OCI-LY1 (cell line): ENCODE measurements around the gene CACNA1B.

ENCODE experiments used
- H2AFZ ChIP-seq: fragments of 200-600 bp; sonication (generic), shearing (Covaris generic); 2 replicates; pipeline ENCODE4 v1.6.0; 2014; ENCODE audit warnings: antibody characterized with exemption, mild to moderate bottlenecking, low read length
- H3F3A ChIP-seq: fragments of 200-600 bp; sonication (generic), shearing (Covaris generic); 2 replicates; pipeline ENCODE4 v1.6.0; 2014; ENCODE audit warnings: mild to moderate bottlenecking, antibody characterized with exemption, low read length, moderate library complexity; ENCODE audit not compliant: insufficient read depth
- H3K27ac ChIP-seq: fragments of 200-600 bp; sonication (generic); 2 replicates; pipeline ENCODE4 v1.5.1; 2014; ENCODE audit warnings: low read length, mixed run types, mild to moderate bottlenecking, low read depth; ENCODE audit not compliant: poor library complexity, severe bottlenecking
- H3K27me3 ChIP-seq: fragments of 200-600 bp; sonication (generic); 2 replicates; pipeline ENCODE4 v1.6.0; 2014; ENCODE audit warnings: antibody characterized with exemption, mild to moderate bottlenecking, low read length, moderate library complexity; ENCODE audit not compliant: insufficient read depth
- H3K36me3 ChIP-seq: fragments of 200-600 bp; sonication (generic); 2 replicates; pipeline ENCODE4 v1.6.1; 2014; ENCODE audit warnings: mild to moderate bottlenecking, antibody characterized with exemption, low read length, moderate library complexity, mixed read lengths; ENCODE audit not compliant: insufficient read depth
- H3K4me1 ChIP-seq: fragments of 200-600 bp; sonication (generic); 2 replicates; pipeline ENCODE4 v1.5.1; 2014; ENCODE audit warnings: mild to moderate bottlenecking, low read length, moderate library complexity; ENCODE audit not compliant: insufficient read depth, severe bottlenecking
- H3K4me2 ChIP-seq: fragments of 200-600 bp; sonication (generic), shearing (Covaris generic); 2 replicates; pipeline ENCODE4 v1.6.1; 2014; ENCODE audit warnings: low read length
- H3K4me3 ChIP-seq: fragments of 200-600 bp; sonication (generic); 2 replicates; pipeline ENCODE4 v1.5.1; 2014; ENCODE audit warnings: low read length, low read depth, mild to moderate bottlenecking, mixed read lengths; ENCODE audit not compliant: poor library complexity, severe bottlenecking
- H3K79me2 ChIP-seq: fragments of 200-600 bp; shearing (Covaris generic); 2 replicates; pipeline ENCODE4 v1.6.1; 2016; ENCODE audit warnings: mixed run types, low read length, mixed read lengths; ENCODE audit not compliant: insufficient read depth
- H3K9ac ChIP-seq: fragments of 200-600 bp; sonication (generic), shearing (Covaris generic); 2 replicates; pipeline ENCODE4 v1.6.1; 2014; ENCODE audit warnings: mild to moderate bottlenecking, low read length, mixed read lengths
- H3K9me2 ChIP-seq: fragments of 200-600 bp; sonication (generic), shearing (Covaris generic); 2 replicates; pipeline ENCODE4 v1.6.1; 2014; ENCODE audit warnings: low read depth, mild to moderate bottlenecking, low read length, mixed read lengths
- H3K9me3 ChIP-seq: fragments of 200-600 bp; shearing (Covaris generic); 2 replicates; pipeline ENCODE4 v1.6.1; 2014; ENCODE audit warnings: low read length, mixed read lengths
- H4K20me1 ChIP-seq: fragments of 200-600 bp; sonication (generic), shearing (Covaris generic); 2 replicates; pipeline ENCODE4 v1.6.0; 2016; ENCODE audit warnings: mild to moderate bottlenecking, low read length; ENCODE audit not compliant: insufficient read depth
- CTCF ChIP-seq: fragments of 200-600 bp; sonication (generic), shearing (Covaris generic); IDR thresholded peaks from 2 replicates; pipeline ENCODE4 v1.5.1; 2017; ENCODE audit warnings: mild to moderate bottlenecking, antibody characterized with exemption, low read length, moderate library complexity, mixed read lengths
- EZH2 ChIP-seq: fragments of 200-600 bp; sonication (generic), shearing (Covaris generic); IDR thresholded peaks from 2 replicates; pipeline ENCODE4 v1.8.0; 2017; ENCODE audit warnings: borderline replicate concordance, mixed run types, mild to moderate bottlenecking, antibody characterized with exemption, low read length, moderate library complexity, mixed read lengths

The CACNA1B gene

GRCh38 chr9:138033950-138034349 lies 156.4 kb downstream of the CACNA1B start:
- Histone ChIP-seq H3K4me2 (no peak overlapping the region), H3K9me2 (no peaks in the 10 kb centered on the region), H3K27me3 (no peaks in the 10 kb centered on the region; the same call in 1 of the 2 replicates), H3K79me2 (no peaks in the 10 kb centered on the region), H3F3A (no peaks in the 10 kb centered on the region), H4K20me1 (no peaks in the 10 kb centered on the region), H2AFZ (no peak overlapping the region), H3K36me3 (no peaks in the 10 kb centered on the region), H3K4me3 (no peak overlapping the region), H3K9ac (no peak overlapping the region), H3K9me3 (no peaks in the 10 kb centered on the region; the same call in 1 of the 2 replicates), H3K4me1 (no peaks in the 10 kb centered on the region), H3K27ac (no peak overlapping the region)
- TF ChIP-seq CTCF: no peak

DNA sequence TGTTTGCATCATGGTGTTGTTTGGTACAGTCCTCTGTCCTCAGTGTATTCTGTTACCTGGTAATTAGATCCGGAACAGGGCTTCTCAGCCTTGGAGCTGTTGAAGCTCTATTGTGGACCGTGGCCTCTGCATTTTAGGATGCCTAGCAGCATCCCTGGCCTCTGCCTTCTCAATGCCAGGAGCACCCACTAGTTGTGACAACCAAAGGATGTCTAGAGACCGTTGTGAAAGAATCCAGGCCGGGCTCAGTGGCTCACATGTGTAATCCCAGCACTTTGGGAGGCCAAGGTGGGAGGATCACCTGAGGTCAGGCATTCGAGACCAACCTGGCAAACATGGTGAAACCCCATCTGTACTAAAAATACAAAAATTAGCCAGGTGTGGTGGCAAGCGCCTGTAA lies 159.6 kb downstream of the CACNA1B start:
- H3K4me3 ChIP-seq: no peak overlapping the region
- no peaks in the 10 kb centered on the region for H3K9me3 ChIP-seq
- no peaks in the 10 kb centered on the region for H3K79me2 ChIP-seq
- H3K36me3 ChIP-seq: no peaks in the 10 kb centered on the region
- H3K4me2 ChIP-seq: no peak overlapping the region
- TF ChIP-seq EZH2 (no peak), CTCF (no peak)
- no peaks in the 10 kb centered on the region for H3K4me1 ChIP-seq
- no peaks in the 10 kb centered on the region for H4K20me1 ChIP-seq
- H2AFZ ChIP-seq: no peak overlapping the region
- H3K27ac ChIP-seq: no peak overlapping the region
- no peak overlapping the region for H3K9ac ChIP-seq
- H3K27me3 ChIP-seq: no peaks in the 10 kb centered on the region; the same call in 1 of the 2 replicates
- H3F3A ChIP-seq: no peaks in the 10 kb centered on the region
- H3K9me2 ChIP-seq: no peaks in the 10 kb centered on the region

DNA sequence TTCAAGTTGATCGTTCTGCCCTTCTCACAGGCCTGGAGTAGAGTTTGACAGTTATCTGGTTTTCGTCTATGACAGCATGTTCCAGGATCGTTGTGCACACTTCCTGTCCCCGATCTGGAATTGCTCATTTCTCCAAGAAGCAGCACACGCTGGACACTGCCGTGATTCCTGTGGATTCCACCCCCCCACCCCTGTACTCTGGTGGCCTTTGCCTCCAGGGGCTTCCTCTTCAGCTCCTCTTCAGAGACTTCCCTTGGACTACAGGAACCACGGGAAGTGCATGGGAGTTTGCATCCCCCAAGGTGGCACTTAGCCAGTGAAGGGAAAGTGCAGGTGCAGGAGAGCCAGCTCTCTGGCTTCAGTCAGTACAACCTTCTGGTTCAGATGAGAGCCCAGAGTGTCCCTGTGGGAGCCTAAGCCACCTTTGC lies 160.7 kb downstream of the CACNA1B start:
- no peak overlapping the region for H2AFZ ChIP-seq
- no peaks in the 10 kb centered on the region for H3K27me3 ChIP-seq
- H3K4me3 ChIP-seq: no peak overlapping the region
- TF ChIP-seq CTCF: no peak
- TF ChIP-seq EZH2: no peak
- no peak overlapping the region for H3K4me2 ChIP-seq
- no peak overlapping the region for H3K27ac ChIP-seq
- H3F3A ChIP-seq: no peaks in the 10 kb centered on the region
- H3K9ac ChIP-seq: no peak overlapping the region
- H3K79me2 ChIP-seq: no peaks in the 10 kb centered on the region
- no peaks in the 10 kb centered on the region for H3K9me2 ChIP-seq
- no peaks in the 10 kb centered on the region for H3K9me3 ChIP-seq
- no peaks in the 10 kb centered on the region for H4K20me1 ChIP-seq
- no peaks in the 10 kb centered on the region for H3K4me1 ChIP-seq
- no peaks in the 10 kb centered on the region for H3K36me3 ChIP-seq
